OCI-LY3 (cell line): ENCODE data around the gene GPC3.

ENCODE experiments used
- H2AFZ ChIP-seq: fragments of 200-600, 300-600 bp; shearing (Covaris generic); 2 replicates; pipeline ENCODE4 v1.6.0; 2014; ENCODE audit warnings: antibody characterized with exemption, low read depth, low read length
- H3K27ac ChIP-seq: fragments of 200-600, 300-600 bp; sonication (generic); 2 replicates; pipeline ENCODE4 v1.5.1; 2014; ENCODE audit warnings: mild to moderate bottlenecking, low read length, moderate library complexity, mixed read lengths
- H3K27me3 ChIP-seq: fragments of 200-600, 300-600 bp; sonication (generic); 2 replicates; pipeline ENCODE4 v1.6.1; 2014; ENCODE audit warnings: low read depth, low read length, mixed read lengths
- H3K36me3 ChIP-seq: fragments of 200-600, 300-600 bp; sonication (generic); replicated peaks from 2 replicates; pipeline ENCODE3; 2014; ENCODE audit warnings: low read depth, low read length, mixed read lengths
- H3K4me1 ChIP-seq: fragments of 300-600, 200-600 bp; sonication (generic); 2 replicates; pipeline ENCODE4 v1.6.1; 2014; ENCODE audit warnings: low read length, mixed read lengths
- H3K4me2 ChIP-seq: fragments of 200-600, 300-600 bp; sonication (generic); 2 replicates; pipeline ENCODE4 v1.6.1; 2014; ENCODE audit warnings: low read length, mixed read lengths
- H3K4me3 ChIP-seq: fragments of 300-600, 200-600 bp; sonication (generic); 2 replicates; pipeline ENCODE4 v1.5.1; 2014; ENCODE audit warnings: antibody characterized with exemption, mild to moderate bottlenecking, low read length, moderate library complexity
- H3K79me2 ChIP-seq: fragments of 300-600, 200-600 bp; shearing (Covaris generic); 2 replicates; pipeline ENCODE4 v1.6.1; 2014; ENCODE audit warnings: mild to moderate bottlenecking, low read length, mixed read lengths
- H3K9ac ChIP-seq: fragments of 300-600, 200-600 bp; shearing (Covaris generic); 2 replicates; pipeline ENCODE4 v1.6.0; 2014; ENCODE audit warnings: mild to moderate bottlenecking, low read length, moderate library complexity
- H3K9me3 ChIP-seq: fragments of 200-600, 300-600 bp; shearing (Covaris generic); 2 replicates; pipeline ENCODE4 v1.6.1; 2014; ENCODE audit warnings: low read length, mixed read lengths; ENCODE audit not compliant: insufficient read depth
- H4K20me1 ChIP-seq: fragments of 200-600, 300-600 bp; sonication (generic); 2 replicates; pipeline ENCODE4 v1.6.1; 2016; ENCODE audit warnings: low read length, mixed read lengths; ENCODE audit not compliant: insufficient read depth
- CTCF ChIP-seq: fragments of 200-600, 300-600 bp; sonication (generic); IDR thresholded peaks from 2 replicates; pipeline ENCODE4 v1.5.1; 2014; ENCODE audit warnings: antibody characterized with exemption, low read length, low read depth
- EZH2phosphoT487 ChIP-seq: fragments of 200-600 bp; shearing (Covaris generic); IDR thresholded peaks from 2 replicates; pipeline ENCODE4 v1.6.1; 2018; ENCODE audit warnings: antibody characterized with exemption, mixed run types, low read depth

The GPC3 gene

DNA sequence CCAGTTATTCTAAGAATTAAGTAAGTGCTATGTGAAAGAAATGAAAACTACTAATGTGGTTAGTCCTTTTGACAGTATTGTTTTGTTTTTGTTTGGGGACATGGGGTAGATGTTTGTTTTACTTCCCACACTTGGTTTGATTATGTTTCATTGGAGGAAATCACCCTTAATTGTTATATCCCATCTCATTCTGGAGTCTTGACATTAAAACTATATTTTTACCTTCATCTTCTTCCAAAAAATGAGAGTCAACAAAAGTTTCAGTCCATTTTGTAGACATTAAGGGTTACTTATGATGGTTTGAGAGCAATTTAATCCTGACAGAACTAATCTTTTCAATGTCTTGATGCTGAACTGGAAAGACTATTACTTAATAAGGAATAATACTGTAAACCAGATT is 108.7 kb downstream of the GPC3 start:
- H3K79me2 ChIP-seq = no peaks in the 10 kb centered on the region
- no peak overlapping the region for H3K9ac ChIP-seq
- H3K36me3 ChIP-seq = no peaks in the 10 kb centered on the region
- H3K4me1 ChIP-seq = peaks cover 7% of the 10 kb centered on the region
- no peak overlapping the region for H3K27ac ChIP-seq
- no peaks in the 10 kb centered on the region for H3K9me3 ChIP-seq
- H3K27me3 ChIP-seq = no peaks in the 10 kb centered on the region
- H2AFZ ChIP-seq = no peak overlapping the region
- H4K20me1 ChIP-seq = no peaks in the 10 kb centered on the region
- no peak for TF ChIP-seq EZH2phosphoT487
- TF ChIP-seq CTCF = no peak
- no peak overlapping the region for H3K4me3 ChIP-seq
- no peak overlapping the region for H3K4me2 ChIP-seq

GRCh38 chrX:133869270-133869669 is 116.1 kb downstream of the GPC3 start:
- no peaks in the 10 kb centered on the region for H3K27me3 ChIP-seq
- no peaks in the 10 kb centered on the region for H3K9me3 ChIP-seq
- H3K4me2 ChIP-seq = no peak overlapping the region
- no peaks in the 10 kb centered on the region for H3K4me1 ChIP-seq
- no peaks in the 10 kb centered on the region for H4K20me1 ChIP-seq
- no peak overlapping the region for H2AFZ ChIP-seq
- no peaks in the 10 kb centered on the region for H3K36me3 ChIP-seq
- H3K9ac ChIP-seq = no peak overlapping the region
- no peak overlapping the region for H3K4me3 ChIP-seq
- H3K27ac ChIP-seq = no peak overlapping the region
- H3K79me2 ChIP-seq = no peaks in the 10 kb centered on the region
- TF ChIP-seq EZH2phosphoT487 = no peak
- TF ChIP-seq CTCF = no peak

- Histone ChIP-seq H2AFZ (no peak overlapping the region), H3K36me3 (no peaks in the 10 kb centered on the region), H3K9ac (no peak overlapping the region), H4K20me1 (no peaks in the 10 kb centered on the region), H3K4me2 (no peak overlapping the region), H3K4me3 (no peak overlapping the region), H3K4me1 (no peaks in the 10 kb centered on the region), H3K9me3 (no peaks in the 10 kb centered on the region), H3K27me3 (no peaks in the 10 kb centered on the region), H3K79me2 (no peaks in the 10 kb centered on the region), H3K27ac (no peak overlapping the region)
- TF ChIP-seq EZH2phosphoT487 (no peak), CTCF (no peak)
Observed at GRCh38 chrX:133868682-133869081, 116.7 kb downstream of the GPC3 start.

- H3K9me3 ChIP-seq = no peaks in the 10 kb centered on the region
- H3K9ac ChIP-seq = no peak overlapping the region
- no peaks in the 10 kb centered on the region for H3K79me2 ChIP-seq
- no peaks in the 10 kb centered on the region for H4K20me1 ChIP-seq
- no peak for TF ChIP-seq EZH2phosphoT487
- no peak for TF ChIP-seq CTCF
- H3K27me3 ChIP-seq = no peaks in the 10 kb centered on the region
- no peaks in the 10 kb centered on the region for H3K4me1 ChIP-seq
- H3K27ac ChIP-seq = no peak overlapping the region
- H3K36me3 ChIP-seq = no peaks in the 10 kb centered on the region
- no peak overlapping the region for H2AFZ ChIP-seq
- no peak overlapping the region for H3K4me3 ChIP-seq
- no peak overlapping the region for H3K4me2 ChIP-seq
Observed at GRCh38 chrX:133868250-133868649, 117.1 kb downstream of the GPC3 start.
